Vagina (tissue), 2 donors: ENCODE data around the gene PGC.

ENCODE experiments used
- CTCF ChIP-seq, 3 experiments: fragments of 450-650 bp in 2 of 3; fragments of 200-600 bp in 1 of 3; sonication (generic) in 1 of 3; IDR thresholded peaks; one replicate each; pipeline ENCODE4 v1.5.1; 2017 to 2019; ENCODE audit warnings: antibody characterized with exemption in 3 of 3, mild to moderate bottlenecking in 2 of 3, moderate library complexity in 2 of 3
- POLR2A ChIP-seq, 2 donors: fragments of 450-650 bp; IDR thresholded peaks; one replicate each; pipeline ENCODE4 v1.6.1; 2017; ENCODE audit warnings: antibody characterized with exemption in 2 of 2, mild to moderate bottlenecking in 2 of 2, moderate library complexity in 2 of 2

DNA sequence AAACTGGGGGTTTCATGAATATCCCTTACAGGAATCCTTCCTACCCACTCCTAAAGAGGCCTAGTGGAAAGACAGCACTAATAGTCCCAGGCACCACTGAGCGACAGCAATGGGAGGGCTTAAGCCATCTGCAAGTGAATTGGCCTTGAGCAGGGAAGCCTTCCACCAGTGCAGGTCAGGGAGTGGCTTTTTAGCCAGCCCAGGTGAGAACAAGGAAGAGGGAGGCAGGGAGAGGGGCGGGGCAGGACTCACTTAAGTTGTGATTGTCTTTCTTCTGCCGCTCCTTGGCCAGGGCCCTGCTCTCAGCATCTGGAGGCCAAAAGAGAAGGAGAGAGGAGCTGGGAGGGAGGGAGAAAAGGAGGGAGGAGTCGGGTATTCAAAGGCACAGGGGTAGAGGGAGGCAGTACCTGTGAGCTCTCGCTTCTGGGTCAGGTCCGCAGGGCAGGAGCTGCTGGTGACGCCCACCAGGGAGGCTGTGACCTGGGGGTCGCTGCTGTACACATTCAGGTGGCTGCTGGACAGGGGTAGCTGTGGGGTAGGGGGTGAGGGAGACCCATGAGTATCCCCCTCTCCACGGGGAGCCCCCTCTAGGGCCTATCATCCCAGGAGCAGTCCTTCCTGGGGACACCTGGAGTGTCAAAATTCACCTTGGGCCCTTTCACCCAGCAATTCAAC, 59.6 kb downstream of the PGC start:
- TF ChIP-seq POLR2A (IDR thresholded peaks at IDR 0.05) (no peak), CTCF (IDR thresholded peaks at IDR 0.05) (no peak)
